ENCODE measurements around the gene HDAC9. TPM values are rescaled to one million over a fixed set of nuclear protein-coding genes. Genes with fewer than 3 reads are reported as not detected.

HDAC9 gene
- polyA plus RNA-seq, 2 of the 4 experiments (the other 2 are of a cell fraction) = 0.05 to 0.26 TPM

DNA sequence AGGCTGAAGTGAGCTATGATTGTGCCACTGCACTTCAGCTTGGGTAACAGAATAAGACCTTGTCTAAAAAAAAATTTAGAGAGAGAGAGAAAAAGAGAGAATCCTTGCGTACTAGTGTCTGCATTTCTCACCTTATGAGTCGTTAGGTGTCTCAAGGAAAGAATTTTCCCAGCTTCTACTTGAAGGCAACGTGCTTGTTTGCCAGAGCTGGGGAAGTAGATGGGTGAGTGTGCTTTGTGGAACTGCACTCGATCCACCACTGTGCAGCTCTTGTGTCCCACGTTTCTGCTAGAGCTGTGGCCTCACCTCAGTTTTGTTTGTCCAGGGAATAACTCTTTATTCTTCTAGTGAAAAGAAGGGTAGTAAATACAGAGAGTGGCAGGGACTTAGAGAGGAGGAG is 38.9 kb downstream of the HDAC9 start:
- ChIA-PET POLR2A (no interaction called here), CTCF (no interaction called here)
- Histone ChIP-seq H3K9me3 (no peaks in the 10 kb centered on the region), H3K27ac (no peak overlapping the region), H3K4me2 (no peak overlapping the region), H3K4me1 (no peaks in the 10 kb centered on the region), H3K4me3 (no peak overlapping the region)
- FAIRE-seq = no peak
- ATAC-seq = no peak
- TF ChIP-seq EHF (CRISPR knock-in tag; IDR thresholded peaks at IDR 0.05) = no peak
- TF ChIP-seq NFE2L2 (conservative IDR thresholded peaks at IDR 0.05; ENCODE audit: low read length) = no peak
- TF ChIP-seq, protein P1, sequence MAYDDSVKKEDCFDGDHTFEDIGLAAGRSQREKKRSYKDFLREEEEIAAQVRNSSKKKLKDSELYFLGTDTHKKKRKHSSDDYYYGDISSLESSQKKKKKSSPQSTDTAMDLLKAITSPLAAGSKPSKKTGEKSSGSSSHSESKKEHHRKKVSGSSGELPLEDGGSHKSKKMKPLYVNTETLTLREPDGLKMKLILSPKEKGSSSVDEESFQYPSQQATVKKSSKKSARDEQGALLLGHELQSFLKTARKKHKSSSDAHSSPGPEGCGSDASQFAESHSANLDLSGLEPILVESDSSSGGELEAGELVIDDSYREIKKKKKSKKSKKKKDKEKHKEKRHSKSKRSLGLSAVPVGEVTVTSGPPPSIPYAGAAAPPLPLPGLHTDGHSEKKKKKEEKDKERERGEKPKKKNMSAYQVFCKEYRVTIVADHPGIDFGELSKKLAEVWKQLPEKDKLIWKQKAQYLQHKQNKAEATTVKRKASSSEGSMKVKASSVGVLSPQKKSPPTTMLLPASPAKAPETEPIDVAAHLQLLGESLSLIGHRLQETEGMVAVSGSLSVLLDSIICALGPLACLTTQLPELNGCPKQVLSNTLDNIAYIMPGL (CRISPR knock-in tag; IDR thresholded peaks at IDR 0.05; ENCODE audit: borderline replicate concordance) = no peak
- no peak for DNase-seq (ENCODE audit: low read depth in 1 of 2, low spot score in 1 of 2)
- 32% methylated on average over 5 of the region's 5 CpGs for WGBS (ENCODE audit: missing lambda C conversion rate)

DNA sequence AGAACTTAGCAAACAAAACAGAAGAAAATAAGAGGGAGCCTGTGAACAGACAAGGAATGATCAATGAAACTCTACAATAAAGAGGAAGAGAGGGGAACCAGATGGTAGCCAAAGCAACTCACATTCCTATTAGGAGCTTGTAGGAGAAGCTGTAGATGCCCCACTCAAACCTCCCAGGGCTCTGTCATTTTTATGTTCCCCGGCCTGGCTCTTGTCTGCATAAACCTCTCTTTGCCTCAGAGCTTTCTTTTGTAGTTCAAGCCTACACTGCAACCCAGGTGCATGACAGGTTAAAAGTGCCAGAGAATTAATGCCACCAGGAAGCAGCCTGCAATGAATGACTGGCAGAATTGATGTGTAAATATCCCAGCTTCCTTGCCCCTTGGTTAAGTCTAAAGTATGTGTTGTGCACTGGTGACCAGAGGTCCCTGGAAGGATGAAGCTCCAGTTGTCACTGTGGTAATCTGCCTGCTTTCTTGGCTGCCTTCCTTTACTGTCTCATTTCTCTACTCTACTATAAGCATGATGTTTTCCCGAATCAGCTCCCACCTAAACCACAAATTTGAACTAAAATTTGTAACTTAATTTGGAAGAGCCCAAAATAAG is 40.4 kb downstream of the HDAC9 start:
- Histone ChIP-seq H3K4me1 (no peaks in the 10 kb centered on the region), H3K4me2 (no peak overlapping the region), H3K4me3 (no peak overlapping the region), H3K9me3 (no peaks in the 10 kb centered on the region), H3K27ac (no peak overlapping the region)
- POLR2A ChIA-PET = no interaction called here
- no peak for ATAC-seq
- TF ChIP-seq NFE2L2 (conservative IDR thresholded peaks at IDR 0.05; ENCODE audit: low read length) (peak; percentile 48), ZFP36 (IDR thresholded peaks at IDR 0.05; ENCODE audit: borderline replicate concordance, partially characterized antibody) (no peak), TP53 (CRISPR knock-in tag; IDR thresholded peaks at IDR 0.05) (no peak), SMC3 (IDR thresholded peaks at IDR 0.05) (no peak), RFX5 (IDR thresholded peaks at IDR 0.05) (no peak)
- DNase-seq (ENCODE audit: low read depth in 1 of 2, low spot score in 1 of 2) = no peak
- 32% methylated on average over 2 of the region's 2 CpGs for WGBS (ENCODE audit: missing lambda C conversion rate)
- CTCF ChIA-PET = interaction anchor here (0.6 to 1.1 kb wide), 3 partner anchors 13 to 809 kb away, joined by 3 read pairs; no protein-coding TSS in a partner anchor
- FAIRE-seq = no peak

DNA sequence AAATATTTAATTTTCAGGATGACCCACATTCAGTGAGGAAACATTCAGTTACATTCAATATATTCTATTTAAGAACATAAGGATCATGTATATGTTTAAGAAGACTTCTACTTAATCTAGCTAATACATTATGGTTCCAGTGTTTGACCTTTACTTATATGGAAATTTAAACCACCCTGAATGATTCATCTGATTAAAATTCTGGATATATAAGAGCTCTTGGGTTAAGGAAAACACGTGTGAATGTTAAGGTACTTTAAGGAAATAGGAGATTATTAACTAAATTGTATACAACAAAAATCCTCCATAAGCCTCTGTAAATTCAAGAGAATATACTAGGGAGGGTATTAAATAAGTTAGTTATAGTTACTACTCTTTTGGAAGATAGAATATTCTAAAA is 40.9 kb downstream of the HDAC9 start:
- no peak for DNase-seq (ENCODE audit: low read depth in 1 of 2, low spot score in 1 of 2)
- CTCF ChIA-PET = interaction anchor here (0.6 kb wide), 1 partner anchor 303 kb away, joined by 3 read pairs; no protein-coding TSS in a partner anchor
- TF ChIP-seq ZSCAN20 (CRISPR knock-in tag; IDR thresholded peaks at IDR 0.05) = no peak
- TF ChIP-seq JUNB (IDR thresholded peaks at IDR 0.05) = no peak
- TF ChIP-seq KDM1A (IDR thresholded peaks at IDR 0.05; ENCODE audit: low read depth) = no peak
- no peak for TF ChIP-seq GATA3 (IDR thresholded peaks at IDR 0.05; ENCODE audit: borderline replicate concordance)
- TF ChIP-seq FOSB (CRISPR knock-in tag; IDR thresholded peaks at IDR 0.05) = no peak
- no peak for TF ChIP-seq RAD21 (conservative IDR thresholded peaks at IDR 0.05 in 1 of 2, IDR thresholded peaks at IDR 0.05 in 1 of 2)
- no peak for TF ChIP-seq RFX5 (IDR thresholded peaks at IDR 0.05)
- Histone ChIP-seq H3K4me3 (no peak overlapping the region), H3K27ac (no peak overlapping the region), H3K9me3 (no peaks in the 10 kb centered on the region), H3K4me2 (no peak overlapping the region), H3K4me1 (no peaks in the 10 kb centered on the region)
- FAIRE-seq = no peak
- POLR2A ChIA-PET = no interaction called here
- WGBS (ENCODE audit: missing lambda C conversion rate) = 5% methylated on average over 1 of the region's 1 CpG
- no peak for ATAC-seq

DNA sequence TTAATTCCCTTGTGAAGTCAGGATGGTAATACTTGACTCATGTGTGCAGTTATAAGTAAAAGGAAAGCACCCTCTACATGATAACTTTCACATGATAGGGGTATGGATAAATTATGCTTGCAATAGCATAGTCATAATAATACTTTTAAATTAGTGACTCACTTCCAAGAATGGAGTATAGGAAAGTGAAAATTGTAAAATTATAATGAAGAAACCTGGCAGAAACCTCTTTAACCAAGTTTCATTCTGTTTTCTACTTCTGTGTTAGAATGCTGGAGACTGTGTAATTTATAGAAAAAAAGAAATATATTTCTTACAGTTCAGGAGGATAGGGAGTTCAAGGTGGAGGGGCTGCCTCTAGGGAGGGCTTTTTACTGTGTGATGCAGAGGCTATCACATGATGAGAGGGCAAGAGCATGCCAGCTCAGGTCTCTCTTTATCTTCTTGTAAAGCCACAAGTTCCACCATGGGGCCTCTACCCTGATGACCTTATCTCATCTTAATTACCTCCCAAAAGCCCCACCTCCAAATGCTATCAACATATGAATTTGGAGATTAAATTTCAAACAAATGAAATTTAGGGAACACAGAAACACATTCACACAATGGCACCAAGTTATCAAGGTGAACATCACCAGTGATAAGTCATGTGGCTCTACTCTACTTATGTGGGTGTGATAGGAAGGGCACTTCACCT is 43.2 kb downstream of the HDAC9 start:
- FAIRE-seq = no peak
- TF ChIP-seq POLR2AphosphoS2 (conservative IDR thresholded peaks at IDR 0.05; ENCODE audit: low read length) (no peak), ZNF302 (CRISPR knock-in tag; IDR thresholded peaks at IDR 0.05) (no peak), ZFP36 (IDR thresholded peaks at IDR 0.05; ENCODE audit: borderline replicate concordance, partially characterized antibody) (no peak), KDM5A (IDR thresholded peaks at IDR 0.05) (no peak), RARB (CRISPR knock-in tag; IDR thresholded peaks at IDR 0.05) (no peak)
- ATAC-seq = no peak
- Histone ChIP-seq H3K27ac (no peak overlapping the region), H3K9me3 (no peaks in the 10 kb centered on the region), H3K4me3 (no peak overlapping the region), H3K4me2 (no peak overlapping the region), H3K4me1 (no peaks in the 10 kb centered on the region)
- ChIA-PET POLR2A (no interaction called here), CTCF (no interaction called here)
- DNase-seq (ENCODE audit: low read depth in 1 of 2, low spot score in 1 of 2) = no peak
